Heart right ventricle (tissue), 16 donors: ENCODE measurements around the gene PRC1. TPM values are rescaled to one million over a fixed set of nuclear protein-coding genes. Genes with fewer than 3 reads are reported as not detected.
A peak's percentile ranks its signal among the peaks of the same experiment; 100 is the strongest.

Experiments
- ATAC-seq, 8 donors: fragments of 200-7000 bp; cut with Tn5 transposase; one replicate each; pipeline ENCODE4 v1.9.1; 2020; ENCODE audit warnings: mild to moderate bottlenecking in 8 of 8, moderate library complexity in 8 of 8, moderate number of reproducible peaks in 1 of 8
- DNase-seq, 2 donors: peaks; one replicate each; pipeline ENCODE4 v3.0.0-alpha.2; 2020
- H3K27ac ChIP-seq, 10 donors: fragments of 200-600 bp; sonication (generic) in 2 of 10; one replicate each; pipeline versions ENCODE4 v1.5.0 to v1.8.0; 2020 to 2022; ENCODE audit warnings: mild to moderate bottlenecking in 3 of 10
- H3K27me3 ChIP-seq, 7 donors: fragments of 200-600 bp; one replicate each; pipeline ENCODE4 v1.8.0; 2021 to 2022; ENCODE audit warnings: mild to moderate bottlenecking in 2 of 7
- H3K36me3 ChIP-seq, 9 donors: fragments of 200-600 bp; sonication (generic) in 1 of 9; one replicate each; pipeline versions ENCODE4 v1.5.0 to v1.8.0; 2020 to 2022; ENCODE audit warnings: mild to moderate bottlenecking in 2 of 9
- H3K4me1 ChIP-seq, 9 donors: fragments of 200-600 bp; sonication (generic) in 1 of 9; one replicate each; pipeline versions ENCODE4 v1.5.0 to v1.8.0; 2020 to 2022; ENCODE audit warnings: mild to moderate bottlenecking in 4 of 9
- H3K4me3 ChIP-seq, 10 donors: fragments of 200-600 bp; sonication (generic) in 2 of 10; one replicate each; pipeline versions ENCODE4 v1.5.0 to v1.8.0; 2020 to 2022; ENCODE audit warnings: mild to moderate bottlenecking in 7 of 10, moderate library complexity in 2 of 10
- H3K9me3 ChIP-seq, 11 donors: fragments of 200-600 bp in 10 of 11; sonication (generic) in 2 of 11; one replicate each; pipeline versions ENCODE4 v1.5.0 to v1.8.0; 2013 to 2022; ENCODE audit warnings: mild to moderate bottlenecking in 2 of 11, control low read depth in 1 of 11, moderate library complexity in 1 of 11
- CTCF ChIP-seq, 9 donors: fragments of 200-600 bp; sonication (generic) in 2 of 9; IDR thresholded peaks; one replicate each; pipeline versions ENCODE4 v1.5.0 to v1.8.0; 2021 to 2022; ENCODE audit warnings: antibody characterized with exemption in 9 of 9, mild to moderate bottlenecking in 5 of 9, moderate library complexity in 1 of 9
- WGBS, 2 donors: extraction: QIAGEN DNeasy Blood & Tissue Kit; methylation state at CpG; one replicate each; pipeline ENCODE4 v1.1.7; 2013; ENCODE audit warnings: inconsistent platforms in 1 of 2; 5-methylcytosine and 5-hydroxymethylcytosine counted together
- intact Hi-C, 10 donors: fragments of 100-400 bp; cut with DNase I; formaldehyde crosslinking; loops; one replicate each; pipeline versions ENCODE4 v1.11.1 to v1.14.2; 2022
- polyA plus RNA-seq, 2 donors: library from polyadenylated mRNA; stranded (reverse); fragments of 200-250 nt; gene quantifications; one replicate each; pipeline ENCODE4 v1.2.3, GENCODE V29; 2013
- total RNA-seq, 10 donors: library from RNA; stranded (reverse); fragmentation: NEBNext Ultra II Directional in 3 of 10; extraction: Animal tissue kit (Norgen Biotek cat#: 25700) in 3 of 10; gene quantifications; one replicate each; pipeline versions ENCODE4 v1.2.1 to v1.2.4, GENCODE V29; 2021 to 2023
- donor health status: Arrhythmogenic right ventricular cardiomyopathy.
- donor health status: ischemic (EF 13 %, LVEDD 7.1; RV severe dilation, severe dysfunction).
- donor health status: healthy with polysubstance abuse.
- donor health status: DM: no; HTN: yes; CAD: no.
- donor health status: DM: no; HTN: no; CAD: no.
- donor health status: ischemic (EF 25% LVEDD 6.9; RV normal size, moderate dysfunction).
- donor health status: ischemic (EF 25% LVEDD 5.7; RV mildly dilated, moderate dysfunction).
- donor health status: healthy.
- donor health status: DM: yes; HTN: yes; CAD: no.
- donor health status: Ischemic cardiomyopathy.
- donor health status: ischemic (EF 35%, LVEDD 5.7; RV mildly dilated, moderate dysfunction).
- donor health status: nonischemic (EF 11% LVEDD 7.7; RV severe dilation, severe dysfunction).
- donor health status: DM: yes; HTN: yes; CAD: no.
- donor health status: PGD.
- donor health status: ischemic (EF 29% LVEDD 5.4; RV normal size, mild dysfunction).
- donor health status: nonischemic (EF 23%, LVEDD 6.1; RV moderate dilation, normal function).

The PRC1 gene
- total and polyA plus RNA-seq, 12 donors = 2.1 to 16.2 (median 4.6) TPM

- 75 to 76% methylated on average over 16 of the region's 16 CpGs for WGBS, 2 donors
- no peaks in the 10 kb centered on the region for H3K27me3 ChIP-seq
- no peak for TF ChIP-seq CTCF (IDR thresholded peaks at IDR 0.05)
- H3K4me3 ChIP-seq = peak overlapping the region in 9 of 10 donors; percentile 58 to 96 (median 82)
- intact Hi-C loops = loop anchor here in 3 of 10 donors (10.0 kb wide), 3 partner anchors 71 to 311 kb away; partner anchors contain the start of gene VPS33B (in 1 of the 3)
- H3K9me3 ChIP-seq = no peaks in the 10 kb centered on the region
- peaks cover 0 to 36% (median 24%) of the 10 kb centered on the region in 9 donors for H3K4me1 ChIP-seq
- peaks cover 3 to 50% (median 41%) of the 10 kb centered on the region in 9 donors for H3K36me3 ChIP-seq
- no peak for DNase-seq
- ATAC-seq = no peak
- peak overlapping the region in 8 of 10 donors; percentile 77 to 97 (median 90) for H3K27ac ChIP-seq
Measured at GRCh38 chr15:90953947-90954711, 40.2 kb downstream of the PRC1 start.

- peaks cover 3 to 60% (median 47%) of the 10 kb centered on the region in 9 donors for H3K36me3 ChIP-seq
- no peak for TF ChIP-seq CTCF (IDR thresholded peaks at IDR 0.05)
- ATAC-seq = no peak
- no peak overlapping the region for H3K4me3 ChIP-seq
- no peak for DNase-seq
- no peaks in the 10 kb centered on the region for H3K9me3 ChIP-seq
- 93 to 94% methylated on average over 14 of the region's 14 CpGs for WGBS, 2 donors
- peaks cover 0 to 33% (median 24%) of the 10 kb centered on the region in 9 donors for H3K4me1 ChIP-seq
- H3K27ac ChIP-seq = no peak overlapping the region
- no peaks in the 10 kb centered on the region for H3K27me3 ChIP-seq
- intact Hi-C loops = loop anchor here in 3 of 10 donors (10.0 kb wide), 3 partner anchors 72 to 312 kb away; partner anchors contain the start of gene VPS33B (in 1 of the 3)
Measured at GRCh38 chr15:90952901-90953677, 41.2 kb downstream of the PRC1 start.

GRCh38 chr15:90950676-90951075, 43.7 kb downstream of the PRC1 start:
- Histone ChIP-seq H3K9me3 (no peaks in the 10 kb centered on the region), H3K4me3 (no peak overlapping the region), H3K36me3 (peaks cover 3 to 84% (median 65%) of the 10 kb centered on the region in 9 donors), H3K4me1 (peaks cover 0 to 12% (median 8%) of the 10 kb centered on the region in 9 donors), H3K27me3 (no peaks in the 10 kb centered on the region), H3K27ac (no peak overlapping the region)
- TF ChIP-seq CTCF (IDR thresholded peaks at IDR 0.05) = no peak
- 98% methylated on average over 6 of the region's 6 CpGs for WGBS, 2 donors
- intact Hi-C loops = loop anchor here in 3 of 10 donors (10.0 kb wide), 3 partner anchors 74 to 314 kb away; partner anchors contain the start of gene VPS33B (in 1 of the 3)
- ATAC-seq (no peak), DNase-seq (no peak)
